ENCODE data around the gene APLF.

DNA sequence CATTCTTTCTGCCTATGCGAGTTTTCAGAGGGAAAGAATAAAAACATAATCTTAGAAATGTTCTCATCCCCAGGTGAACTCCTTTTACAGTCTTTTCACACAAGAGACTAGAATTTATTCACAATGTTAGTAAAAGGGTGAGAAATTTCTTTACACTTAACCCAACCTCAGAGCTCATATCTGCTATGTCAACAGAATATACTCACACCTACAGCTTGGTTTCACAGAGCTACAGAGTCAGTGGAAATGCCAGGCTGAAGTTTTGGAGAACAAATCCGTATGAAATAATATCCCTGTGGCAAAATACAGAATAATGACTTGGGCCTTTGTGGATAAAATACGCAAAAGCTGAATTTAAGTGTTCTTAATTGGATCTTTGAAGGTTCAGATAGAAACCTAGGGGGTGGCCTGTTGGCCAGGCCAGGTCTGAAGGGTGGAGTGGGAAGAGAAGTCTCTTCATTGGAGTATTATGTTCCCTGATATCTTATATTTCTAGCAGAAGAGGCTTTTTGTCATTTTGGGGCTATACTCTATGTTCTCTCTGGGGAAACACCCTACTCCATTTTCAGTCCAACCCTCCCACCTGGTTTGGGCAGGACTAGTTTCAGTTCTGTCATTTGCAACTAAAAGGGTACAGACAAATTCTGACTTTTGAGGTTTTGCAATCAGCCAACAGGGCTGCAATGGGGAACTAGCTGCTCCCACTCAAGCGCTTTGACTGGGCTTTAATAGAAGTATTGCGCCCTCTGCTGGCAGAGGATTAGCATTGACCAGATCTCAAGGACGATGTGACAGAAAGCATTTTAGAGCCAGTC, 26.0 kb upstream of the APLF start:
- TF ChIP-seq, protein P1, sequence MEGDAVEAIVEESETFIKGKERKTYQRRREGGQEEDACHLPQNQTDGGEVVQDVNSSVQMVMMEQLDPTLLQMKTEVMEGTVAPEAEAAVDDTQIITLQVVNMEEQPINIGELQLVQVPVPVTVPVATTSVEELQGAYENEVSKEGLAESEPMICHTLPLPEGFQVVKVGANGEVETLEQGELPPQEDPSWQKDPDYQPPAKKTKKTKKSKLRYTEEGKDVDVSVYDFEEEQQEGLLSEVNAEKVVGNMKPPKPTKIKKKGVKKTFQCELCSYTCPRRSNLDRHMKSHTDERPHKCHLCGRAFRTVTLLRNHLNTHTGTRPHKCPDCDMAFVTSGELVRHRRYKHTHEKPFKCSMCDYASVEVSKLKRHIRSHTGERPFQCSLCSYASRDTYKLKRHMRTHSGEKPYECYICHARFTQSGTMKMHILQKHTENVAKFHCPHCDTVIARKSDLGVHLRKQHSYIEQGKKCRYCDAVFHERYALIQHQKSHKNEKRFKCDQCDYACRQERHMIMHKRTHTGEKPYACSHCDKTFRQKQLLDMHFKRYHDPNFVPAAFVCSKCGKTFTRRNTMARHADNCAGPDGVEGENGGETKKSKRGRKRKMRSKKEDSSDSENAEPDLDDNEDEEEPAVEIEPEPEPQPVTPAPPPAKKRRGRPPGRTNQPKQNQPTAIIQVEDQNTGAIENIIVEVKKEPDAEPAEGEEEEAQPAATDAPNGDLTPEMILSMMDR (IDR thresholded peaks at IDR 0.05; ENCODE audit: insufficient read depth, low read length, poor library complexity, severe bottlenecking): peak; percentile 83
- no peak for TF ChIP-seq EZH2phosphoT487 (conservative IDR thresholded peaks at IDR 0.05; ENCODE audit: low read length)
